K562 (cell line): ENCODE measurements around the gene DOCK4. TPM values are rescaled to one million over a fixed set of nuclear protein-coding genes. Genes with fewer than 3 reads are reported as not detected.

Source experiments
- ATAC-seq: fragments of 200-7000 bp; cut with Tn5 transposase; 3 replicates; pipeline ENCODE4 v1.9.1; 2020; ENCODE audit warnings: moderate library complexity
- BruUV-seq: library from RNA; stranded (reverse); fragments of 400-500 nt; replicated peaks from 2 replicates; lab custom pipeline; 2021; lab: Mats Ljungman, UMichigan
- CTCF ChIA-PET: fragments of 300-600 bp; formaldehyde crosslinking; extraction: SDS; loops from one replicate; lab custom pipeline; 2021; ENCODE audit warnings: low intra/inter-chr PET ratio; lab: Yijun Ruan, JAX
- POLR2A ChIA-PET: fragments of 300-600, 350-650 bp; sonication (Branson Sonifier 250); formaldehyde crosslinking; extraction: SDS; loops from one replicate; lab custom pipeline; 2021; ENCODE audit warnings: antibody characterized with exemption, inconsistent platforms; lab: Yijun Ruan, JAX
- DNase-seq, 4 experiments: peaks; one replicate each; pipeline versions ENCODE4 v3.0.0 to v3.0.0-alpha.2; 2011 to 2018; ENCODE audit warnings: low spot score in 3 of 4, mixed read lengths in 3 of 4; ENCODE audit errors: extremely low read depth in 1 of 4
- FAIRE-seq: peaks from 2 replicates; lab custom pipeline; 2011; peaks lifted over from hg19 to GRCh38; lab: Jason Lieb, UNC
- H2AFZ ChIP-seq: 2 replicates; pipeline ENCODE4 v1.6.0; 2011; ENCODE audit warnings: low read depth, low read length, control low read depth, inconsistent platforms
- H3K27ac ChIP-seq: fragments of 200-600 bp; 3 replicates; pipeline ENCODE4 v1.8.0; 2011; ENCODE audit warnings: low read depth, mild to moderate bottlenecking, control low read depth, inconsistent platforms, low read length, moderate library complexity, mixed read lengths; ENCODE audit errors: extremely low read depth
- H3K27me3 ChIP-seq, 2 experiments: fragments of 300-600 bp in 1 of 2; 2 replicates in 1 of 2; 3 replicates in 1 of 2; pipeline versions ENCODE4 v1.6.0 to v1.8.0; 2011; ENCODE audit warnings: inconsistent platforms in 2 of 2, low read length in 2 of 2, mild to moderate bottlenecking in 1 of 2, mixed read lengths in 1 of 2, moderate library complexity in 1 of 2; ENCODE audit not compliant: control insufficient read depth in 2 of 2, insufficient read depth in 2 of 2
- H3K36me3 ChIP-seq: fragments of 300-600 bp; 3 replicates; pipeline ENCODE4 v1.8.0; 2011; ENCODE audit warnings: mild to moderate bottlenecking, low read length, inconsistent platforms; ENCODE audit not compliant: control insufficient read depth, insufficient read depth
- H3K4me1 ChIP-seq, 2 experiments: fragments of 200-600 bp in 1 of 2; replicated peaks in 1 of 2; 2 replicates in 1 of 2; 3 replicates in 1 of 2; pipeline versions ENCODE4 v1.5.1 to v1.8.0; 2011; ENCODE audit warnings: inconsistent platforms in 2 of 2, low read length in 2 of 2, mild to moderate bottlenecking in 1 of 2, mixed read lengths in 1 of 2, moderate library complexity in 1 of 2; ENCODE audit not compliant: control insufficient read depth in 2 of 2, insufficient read depth in 2 of 2
- H3K4me2 ChIP-seq: 2 replicates; pipeline ENCODE4 v1.6.1; 2011; ENCODE audit warnings: low read length, control low read depth, inconsistent platforms, mixed read lengths; ENCODE audit not compliant: insufficient read depth
- H3K4me3 ChIP-seq: fragments of 200-600 bp; sonication (generic), shearing (Covaris generic); 2 replicates; pipeline ENCODE4 v1.5.1; 2016; ENCODE audit warnings: control low read depth, inconsistent platforms
- H3K79me2 ChIP-seq: fragments of 200-600 bp; 3 replicates; pipeline ENCODE4 v1.8.0; 2011; ENCODE audit warnings: low read length, inconsistent platforms; ENCODE audit not compliant: control insufficient read depth, insufficient read depth
- H3K9ac ChIP-seq, 2 experiments: 2 replicates each; pipeline versions ENCODE4 v1.6.0 to v1.6.1; 2011; ENCODE audit warnings: low read depth in 2 of 2, low read length in 2 of 2, control low read depth in 1 of 2, inconsistent platforms in 1 of 2, mild to moderate bottlenecking in 1 of 2, mixed read lengths in 1 of 2; ENCODE audit not compliant: insufficient read depth in 1 of 2
- H3K9me1 ChIP-seq: one replicate; pipeline ENCODE4 v1.6.0; 2011; ENCODE audit warnings: inconsistent platforms, mild to moderate bottlenecking, low read length, moderate library complexity; ENCODE audit not compliant: control insufficient read depth, insufficient read depth
- H3K9me3 ChIP-seq: replicated peaks from 2 replicates; pipeline ENCODE4 v1.5.1; 2011; ENCODE audit warnings: low read depth, low read length, inconsistent platforms; ENCODE audit not compliant: control insufficient read depth, insufficient read depth
- H4K20me1 ChIP-seq: replicated peaks from 2 replicates; pipeline ENCODE4 v1.6.1; 2011; ENCODE audit warnings: low read length, inconsistent platforms, mixed read lengths; ENCODE audit not compliant: control insufficient read depth, insufficient read depth
- C11orf30 ChIP-seq: fragments of 450-650 bp; IDR thresholded peaks from 2 replicates; pipeline ENCODE4 v1.6.1; 2016; ENCODE audit warnings: low read depth, mild to moderate bottlenecking
- CEBPG ChIP-seq, 3 experiments: fragments of 200-800 bp in 1 of 3; sonication (Bioruptor generic) in 1 of 3; sonication (generic) in 1 of 3; formaldehyde crosslinking in 1 of 3; IDR thresholded peaks in 2 of 3; conservative IDR thresholded peaks in 1 of 3; 2 replicates each; pipeline versions ENCODE4 v1.6.1 to v1.8.0; 2016 to 2022; ENCODE audit warnings: missing compliant biosample characterization in 2 of 3, missing genetic modification characterization in 2 of 3, mild to moderate bottlenecking in 1 of 3, missing genetic modification reagents in 1 of 3
- HDAC8 ChIP-seq: fragments of 450-650 bp; IDR thresholded peaks from 2 replicates; pipeline ENCODE4 v1.6.1; 2016; ENCODE audit warnings: mild to moderate bottlenecking, missing genetic modification characterization, moderate library complexity, missing compliant biosample characterization
- MAFF ChIP-seq: IDR thresholded peaks from 2 replicates; pipeline ENCODE4 v1.6.1; 2012; ENCODE audit warnings: low read length, improper control_type of control experiment
- MAFG ChIP-seq: fragments of 450-650 bp; conservative IDR thresholded peaks from 2 replicates; pipeline ENCODE4 v1.6.1; 2016; ENCODE audit warnings: missing genetic modification characterization, missing compliant biosample characterization
- MAFK ChIP-seq: IDR thresholded peaks from 2 replicates; pipeline ENCODE4 v1.6.1; 2011; ENCODE audit warnings: low read length, improper control_type of control experiment
- NR3C1 ChIP-seq: sonication (generic); formaldehyde crosslinking; IDR thresholded peaks from 2 replicates; pipeline ENCODE4 v1.8.1; 2022; ENCODE audit warnings: missing genetic modification reagents
- PRMT5 ChIP-seq: sonication (generic); formaldehyde crosslinking; IDR thresholded peaks from 2 replicates; pipeline ENCODE4 v1.5.0; 2020; ENCODE audit warnings: missing genetic modification reagents
- SAFB ChIP-seq: fragments of 200-400 bp; formaldehyde crosslinking; IDR thresholded peaks from 2 replicates; pipeline ENCODE4 v1.6.1; 2017; ENCODE audit warnings: low read depth, low read length, borderline replicate concordance
- TEAD1 ChIP-seq, 2 experiments: fragments of 450-650 bp in 1 of 2; sonication (generic) in 1 of 2; formaldehyde crosslinking; IDR thresholded peaks; 2 replicates each; pipeline versions ENCODE4 v1.4.0 to v1.8.0; 2020 to 2022; ENCODE audit warnings: mild to moderate bottlenecking in 2 of 2, missing genetic modification reagents in 1 of 2
- ZNF121 ChIP-seq: sonication (generic); formaldehyde crosslinking; conservative IDR thresholded peaks from 2 replicates; pipeline ENCODE4 v1.8.0; 2022; ENCODE audit warnings: missing genetic modification reagents
- ZNF316 ChIP-seq: fragments of 450-650 bp; IDR thresholded peaks from 2 replicates; pipeline ENCODE4 v1.6.1; 2016
- WGBS: fragments of 100-300 bp; shearing (Covaris generic); methylation state at CpG from one replicate; pipeline ENCODE4 v1.1.6; 2016; ENCODE audit warnings: low coverage, mixed read lengths; ENCODE audit not compliant: insufficient coverage; ENCODE audit errors: missing lambda C conversion rate; 5-methylcytosine and 5-hydroxymethylcytosine counted together
- in situ Hi-C: fragments of 300-500 bp; cut with MboI; formaldehyde crosslinking; loops from 4 replicates; pipeline ENCODE4 v1.15.0; 2018; ENCODE audit warnings: inconsistent platforms, mixed read lengths
- intact Hi-C: fragments of 100-400 bp; cut with micrococcal nuclease; formaldehyde crosslinking; loops from 2 replicates; pipeline ENCODE4 v1.14.2; 2022
- polyA plus RNA-seq, 8 experiments: library from polyadenylated mRNA; depleted of rRNA in 4 of 8; stranded (reverse) in 5 of 8; unstranded in 3 of 8; fragments of >200 nt; fragmentation: Nextera tagmentation in 2 of 8; fragmentation: Illumina TruSeq in 1 of 8; extraction: Ambion mirVana in 2 of 8; extraction: Trizol in 1 of 8; gene quantifications; 2 replicates each; pipeline versions ENCODE4 v1.2.1 to v1.2.3, GENCODE V29; 2011 to 2014; ENCODE audit warnings: inconsistent platforms in 1 of 8, missing spikeins in 1 of 8
- total RNA-seq, 7 experiments: library from RNA; depleted of rRNA in 6 of 7; stranded (reverse); fragments of >200 nt in 6 of 7; fragmentation: Illumina TruSeq in 2 of 7; extraction: Trizol in 2 of 7; gene quantifications; 2 replicates each; pipeline versions ENCODE4 v1.2.1 to v1.2.3, GENCODE V29; 2011 to 2021; ENCODE audit warnings: low replicate concordance in 1 of 7

Gene DOCK4
- total and polyA plus RNA-seq, 9 of the 15 experiments (the other 6 are each of a cell fraction or from before 2014, with no cell fraction given): 0.42 to 5.7 (median 2.3) TPM

DNA sequence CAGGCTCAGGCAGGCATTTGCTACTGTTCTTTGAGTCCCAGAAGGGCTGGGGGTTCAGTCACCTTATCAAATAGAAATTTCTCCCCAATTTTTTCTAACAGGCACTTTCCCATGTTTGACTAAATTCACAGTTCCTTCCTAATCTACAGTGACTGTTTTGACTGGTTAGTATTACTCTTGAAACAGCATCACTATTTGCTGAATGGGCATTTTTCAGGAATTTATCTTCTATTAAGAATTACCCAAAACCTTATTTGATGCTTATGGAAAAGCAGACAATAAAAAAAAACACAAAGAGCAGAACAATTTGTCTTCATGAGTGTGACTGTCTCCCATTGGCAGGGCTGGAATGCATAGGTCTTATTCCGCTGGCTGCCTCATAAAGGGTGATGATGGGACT lies 269.0 kb downstream of the DOCK4 start:
- no peak for TF ChIP-seq HDAC8 (tag)
- no peak for TF ChIP-seq NR3C1 (CRISPR knock-in tag)
- peak; percentile 86 for TF ChIP-seq ZNF316
- TF ChIP-seq MAFG (tag): peak; percentile 80
- TF ChIP-seq TEAD1 (CRISPR knock-in tag; IDR thresholded peaks at IDR 0.05): no peak
- TF ChIP-seq SAFB: no peak
- no peak for TF ChIP-seq PRMT5 (CRISPR knock-in tag)
- TF ChIP-seq MAFK: peak; percentile 90
- TF ChIP-seq CEBPG (CRISPR knock-in tag; IDR thresholded peaks at IDR 0.05): no peak
- TF ChIP-seq CEBPG (tag; conservative IDR thresholded peaks at IDR 0.05 in 1 of 2, IDR thresholded peaks at IDR 0.05 in 1 of 2): no peak
- TF ChIP-seq MAFF: peak; percentile 91
- TF ChIP-seq C11orf30: peak; percentile 68; the same call in 1 of the 2 replicates
- TF ChIP-seq ZNF121: no peak
- Histone ChIP-seq H3K27ac (no peak overlapping the region), H3K4me2 (no peak overlapping the region), H3K4me1 (no peaks in the 10 kb centered on the region), H3K36me3 (no peaks in the 10 kb centered on the region), H3K9me3 (no peaks in the 10 kb centered on the region), H4K20me1 (no peaks in the 10 kb centered on the region), H3K9ac (no peak overlapping the region), H3K79me2 (no peaks in the 10 kb centered on the region), H3K9me1 (no peaks in the 10 kb centered on the region), H3K4me3 (no peak overlapping the region), H2AFZ (no peak overlapping the region), H3K27me3 (peaks cover 5 to 6% of the 10 kb centered on the region in 2 experiments; a peak in 4 of 5 replicates)
- WGBS: 0% methylated on average over 1 of the region's 1 CpG
- CTCF ChIA-PET: no interaction called here
- BruUV-seq: no TSS peak
- POLR2A ChIA-PET: no interaction called here
- DNase-seq (no peak), FAIRE-seq (no peak), ATAC-seq (no peak)
- in situ Hi-C loops: no loop called here
- intact Hi-C loops: no loop called here
